T-helper 1 cell treated with Interleukin-12 subunit alpha and Interleukin-12 subunit beta and Interleukin-4 antibody, amounts not matched to agents 30 ng/mL and 1 ng/mL, for 36 hours (primary cell): ENCODE data around the gene SLC12A7. TPM values are rescaled to one million over a fixed set of nuclear protein-coding genes. Genes with fewer than 3 reads are reported as not detected.

Experiments used
- intact Hi-C: fragments of 100-400 bp; cut with micrococcal nuclease; formaldehyde crosslinking; loops from one replicate; pipeline ENCODE4 v1.15.1; 2024
- total RNA-seq: library from RNA; stranded (reverse); gene quantifications from 2 replicates; pipeline ENCODE4 v1.2.3, GENCODE V29; 2022

The SLC12A7 gene
- total RNA-seq, 1 donor from 2014 or later: 76.7 TPM

- intact Hi-C loops: no loop called here
These were observed 30.0 kb upstream of the SLC12A7 start for GRCh38 chr5:1141834-1142233.

- intact Hi-C loops: loop anchor here (1.0 kb wide), 3 partner anchors 34 to 218 kb away; partner anchors contain the start of gene NKD2
These were observed 28.9 kb upstream of the SLC12A7 start for GRCh38 chr5:1140818-1141189.

GRCh38 chr5:1140171-1140817, 28.4 kb upstream of the SLC12A7 start:
- intact Hi-C loops: loop anchor here (1.0 kb wide), 3 partner anchors 33 to 217 kb away; partner anchors contain the start of gene NKD2

- intact Hi-C loops: loop anchor here (1.0 kb wide), 3 partner anchors 32 to 216 kb away; partner anchors contain the start of gene NKD2
These were observed 27.7 kb upstream of the SLC12A7 start for GRCh38 chr5:1139331-1140170.

- intact Hi-C loops: no loop called here
These were observed 26.8 kb upstream of the SLC12A7 start for GRCh38 chr5:1138445-1139245.

- intact Hi-C loops: no loop called here
These were observed 25.9 kb upstream of the SLC12A7 start for GRCh38 chr5:1137567-1138444.

- intact Hi-C loops: no loop called here
These were observed 25.0 kb upstream of the SLC12A7 start for GRCh38 chr5:1136814-1137213.

- intact Hi-C loops: no loop called here
These were observed 24.0 kb upstream of the SLC12A7 start for GRCh38 chr5:1135696-1136525.

GRCh38 chr5:1134478-1134877, 22.6 kb upstream of the SLC12A7 start:
- intact Hi-C loops: no loop called here

GRCh38 chr5:1133510-1134201, 21.8 kb upstream of the SLC12A7 start:
- intact Hi-C loops: no loop called here

GRCh38 chr5:1133108-1133507, 21.2 kb upstream of the SLC12A7 start:
- intact Hi-C loops: no loop called here

GRCh38 chr5:1132570-1132969, 20.7 kb upstream of the SLC12A7 start:
- intact Hi-C loops: no loop called here

GRCh38 chr5:1131726-1132125, 19.9 kb upstream of the SLC12A7 start:
- intact Hi-C loops: no loop called here

GRCh38 chr5:1131191-1131621, 19.3 kb upstream of the SLC12A7 start:
- intact Hi-C loops: no loop called here

GRCh38 chr5:1130218-1130946, 18.5 kb upstream of the SLC12A7 start:
- intact Hi-C loops: no loop called here

- intact Hi-C loops: no loop called here
These were observed 17.8 kb upstream of the SLC12A7 start for GRCh38 chr5:1129711-1130055.

- intact Hi-C loops: no loop called here
These were observed 17.3 kb upstream of the SLC12A7 start for GRCh38 chr5:1128977-1129710.
